ENCODE measurements around the gene TREML1. TPM values are rescaled to one million over a fixed set of nuclear protein-coding genes. Genes with fewer than 3 reads are reported as not detected.

TREML1 gene
- total and polyA plus RNA-seq, 2 donors (not counting 1 experiment from before 2014, with no cell fraction given) = 0.07 TPM; not detected in 1

- no peaks in the 10 kb centered on the region for H3K9me3 Mint-ChIP-seq (ENCODE audit: insufficient read depth)
- ChIA-PET POLR2A (no interaction called here), CTCF (interaction anchor here (0.7 kb wide), 1 partner anchor 142 kb away, joined by 3 read pairs; no protein-coding TSS in a partner anchor)
- no peak overlapping the region for H2AFZ ChIP-seq (ENCODE audit: insufficient read depth, low read depth, low read length, poor library complexity, severe bottlenecking)
- H3K27me3 ChIP-seq (replicated peaks in 1 of 4; ENCODE audit: control extremely low read depth in 1 of 4, control insufficient read depth in 3 of 4, insufficient read depth in 4 of 4, low read length in 3 of 4) = no peaks in the 10 kb centered on the region
- no peak overlapping the region for H3K27ac Mint-ChIP-seq
- H3K9me3 ChIP-seq (ENCODE audit: control extremely low read depth in 1 of 3, control insufficient read depth in 2 of 3, insufficient read depth in 1 of 3, low read length in 2 of 3) = no peaks in the 10 kb centered on the region
- no peaks in the 10 kb centered on the region for H3K79me2 ChIP-seq (ENCODE audit: control insufficient read depth, insufficient read depth, low read length)
- no peak overlapping the region for H3K27ac ChIP-seq (ENCODE audit: low read length in 2 of 2)
- H3K4me3 ChIP-seq (ENCODE audit: control extremely low read depth in 1 of 5, extremely low read depth in 1 of 5, insufficient read depth in 1 of 5, low read depth in 2 of 5, low read length in 4 of 5) = no peak overlapping the region
- no peak for TF ChIP-seq EZH2 (IDR thresholded peaks at IDR 0.05; ENCODE audit: borderline replicate concordance, insufficient read depth, low read depth, low read length, poor library complexity, severe bottlenecking)
- TF ChIP-seq CTCF (IDR thresholded peaks at IDR 0.05) = no peak
- no peaks in the 10 kb centered on the region for H4K20me1 ChIP-seq (ENCODE audit: control insufficient read depth, insufficient read depth, low read length, poor library complexity, severe bottlenecking)
- ATAC-seq (ENCODE audit: low read depth) (no peak), DNase-seq (no peak)
- H3K4me3 Mint-ChIP-seq = no peak overlapping the region
- H3K4me1 Mint-ChIP-seq = no peaks in the 10 kb centered on the region
- peaks cover 0 to 9% of the 10 kb centered on the region in 2 experiments for H3K36me3 ChIP-seq (replicated peaks in 1 of 2; ENCODE audit: control extremely low read depth in 1 of 2, control insufficient read depth in 1 of 2, extremely low read depth in 1 of 2, insufficient read depth in 2 of 2, low read length in 1 of 2)
- intact Hi-C loops (cut with micrococcal nuclease) = no loop called here
- H3K4me1 ChIP-seq (ENCODE audit: control insufficient read depth in 2 of 2, insufficient read depth in 2 of 2, low read length in 2 of 2) = no peaks in the 10 kb centered on the region
- H3K9ac ChIP-seq (ENCODE audit: low read length) = no peak overlapping the region
- no peak overlapping the region for H3K4me2 ChIP-seq (replicated peaks; ENCODE audit: low read depth, low read length, poor library complexity, severe bottlenecking)
- H3K27me3 Mint-ChIP-seq = no peaks in the 10 kb centered on the region
Measured at GRCh38 chr6:41136911-41137310, 17.2 kb downstream of the TREML1 start.

- CTCF ChIA-PET = no interaction called here
Measured at GRCh38 chr6:41135062-41135832, 18.9 kb downstream of the TREML1 start.

More at GRCh38 chr6:41135062-41135832, 18.9 kb downstream of the TREML1 start:
- Mint-ChIP-seq H3K27me3 (no peaks in the 10 kb centered on the region), H3K9me3 (ENCODE audit: insufficient read depth) (no peaks in the 10 kb centered on the region), H3K27ac (no peak overlapping the region), H3K4me3 (no peak overlapping the region), H3K4me1 (no peaks in the 10 kb centered on the region)
- Histone ChIP-seq H3K4me3 (ENCODE audit: control extremely low read depth in 1 of 5, extremely low read depth in 1 of 5, insufficient read depth in 1 of 5, low read depth in 2 of 5, low read length in 4 of 5) (no peak overlapping the region), H3K9ac (ENCODE audit: low read length) (no peak overlapping the region), H3K27me3 (replicated peaks in 1 of 4; ENCODE audit: control extremely low read depth in 1 of 4, control insufficient read depth in 3 of 4, insufficient read depth in 4 of 4, low read length in 3 of 4) (no peaks in the 10 kb centered on the region), H3K79me2 (ENCODE audit: control insufficient read depth, insufficient read depth, low read length) (no peaks in the 10 kb centered on the region), H3K9me3 (ENCODE audit: control extremely low read depth in 1 of 3, control insufficient read depth in 2 of 3, insufficient read depth in 1 of 3, low read length in 2 of 3) (no peaks in the 10 kb centered on the region), H3K4me2 (replicated peaks; ENCODE audit: low read depth, low read length, poor library complexity, severe bottlenecking) (no peak overlapping the region), H3K36me3 (replicated peaks in 1 of 2; ENCODE audit: control extremely low read depth in 1 of 2, control insufficient read depth in 1 of 2, extremely low read depth in 1 of 2, insufficient read depth in 2 of 2, low read length in 1 of 2) (peaks cover 0 to 9% of the 10 kb centered on the region in 2 experiments), H2AFZ (ENCODE audit: insufficient read depth, low read depth, low read length, poor library complexity, severe bottlenecking) (no peak overlapping the region), H3K4me1 (ENCODE audit: control insufficient read depth in 2 of 2, insufficient read depth in 2 of 2, low read length in 2 of 2) (no peaks in the 10 kb centered on the region), H4K20me1 (ENCODE audit: control insufficient read depth, insufficient read depth, low read length, poor library complexity, severe bottlenecking) (no peaks in the 10 kb centered on the region), H3K27ac (ENCODE audit: low read length in 2 of 2) (no peak overlapping the region)
- no CpG with 5 or more reads among the region's 3 CpGs for WGBS (ENCODE audit: insufficient coverage)
- intact Hi-C loops (cut with micrococcal nuclease) = no loop called here
- no peak for TF ChIP-seq CTCF (IDR thresholded peaks at IDR 0.05)
- TF ChIP-seq EZH2 (IDR thresholded peaks at IDR 0.05; ENCODE audit: borderline replicate concordance, insufficient read depth, low read depth, low read length, poor library complexity, severe bottlenecking) = no peak
- ATAC-seq (ENCODE audit: low read depth) (no peak), DNase-seq (no peak)
- POLR2A ChIA-PET = no interaction called here

Data from B cell (primary cell).